OCI-LY3 (cell line): ENCODE measurements around the gene COL11A2.

ENCODE experiments used
- H2AFZ ChIP-seq: fragments of 200-600, 300-600 bp; shearing (Covaris generic); 2 replicates; pipeline ENCODE4 v1.6.0; 2014; ENCODE audit warnings: antibody characterized with exemption, low read depth, low read length
- H3K27ac ChIP-seq: fragments of 200-600, 300-600 bp; sonication (generic); 2 replicates; pipeline ENCODE4 v1.5.1; 2014; ENCODE audit warnings: mild to moderate bottlenecking, low read length, moderate library complexity, mixed read lengths
- H3K27me3 ChIP-seq: fragments of 200-600, 300-600 bp; sonication (generic); 2 replicates; pipeline ENCODE4 v1.6.1; 2014; ENCODE audit warnings: low read depth, low read length, mixed read lengths
- H3K36me3 ChIP-seq: fragments of 200-600, 300-600 bp; sonication (generic); replicated peaks from 2 replicates; pipeline ENCODE3; 2014; ENCODE audit warnings: low read depth, low read length, mixed read lengths
- H3K4me1 ChIP-seq: fragments of 300-600, 200-600 bp; sonication (generic); 2 replicates; pipeline ENCODE4 v1.6.1; 2014; ENCODE audit warnings: low read length, mixed read lengths
- H3K4me2 ChIP-seq: fragments of 200-600, 300-600 bp; sonication (generic); 2 replicates; pipeline ENCODE4 v1.6.1; 2014; ENCODE audit warnings: low read length, mixed read lengths
- H3K4me3 ChIP-seq: fragments of 300-600, 200-600 bp; sonication (generic); 2 replicates; pipeline ENCODE4 v1.5.1; 2014; ENCODE audit warnings: antibody characterized with exemption, mild to moderate bottlenecking, low read length, moderate library complexity
- H3K79me2 ChIP-seq: fragments of 300-600, 200-600 bp; shearing (Covaris generic); 2 replicates; pipeline ENCODE4 v1.6.1; 2014; ENCODE audit warnings: mild to moderate bottlenecking, low read length, mixed read lengths
- H3K9ac ChIP-seq: fragments of 300-600, 200-600 bp; shearing (Covaris generic); 2 replicates; pipeline ENCODE4 v1.6.0; 2014; ENCODE audit warnings: mild to moderate bottlenecking, low read length, moderate library complexity
- H3K9me3 ChIP-seq: fragments of 200-600, 300-600 bp; shearing (Covaris generic); 2 replicates; pipeline ENCODE4 v1.6.1; 2014; ENCODE audit warnings: low read length, mixed read lengths; ENCODE audit not compliant: insufficient read depth
- H4K20me1 ChIP-seq: fragments of 200-600, 300-600 bp; sonication (generic); 2 replicates; pipeline ENCODE4 v1.6.1; 2016; ENCODE audit warnings: low read length, mixed read lengths; ENCODE audit not compliant: insufficient read depth
- CTCF ChIP-seq: fragments of 200-600, 300-600 bp; sonication (generic); IDR thresholded peaks from 2 replicates; pipeline ENCODE4 v1.5.1; 2014; ENCODE audit warnings: antibody characterized with exemption, low read length, low read depth
- EZH2phosphoT487 ChIP-seq: fragments of 200-600 bp; shearing (Covaris generic); IDR thresholded peaks from 2 replicates; pipeline ENCODE4 v1.6.1; 2018; ENCODE audit warnings: antibody characterized with exemption, mixed run types, low read depth

Gene COL11A2

DNA sequence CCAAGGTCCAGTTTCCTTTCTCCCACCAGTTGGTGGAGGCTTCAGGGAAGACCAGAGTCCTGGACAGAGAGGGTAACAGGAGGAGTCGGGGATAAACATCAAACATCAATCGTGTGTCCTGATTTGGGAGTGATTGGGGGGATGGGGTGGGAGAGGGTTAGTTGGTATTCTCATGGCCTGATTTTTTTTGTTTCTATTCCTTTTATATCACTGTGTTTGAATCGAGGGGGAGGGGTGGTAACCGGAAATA, 11.8 kb upstream of the COL11A2 start:
- peaks cover 19% of the 10 kb centered on the region for H3K36me3 ChIP-seq
- TF ChIP-seq CTCF (no peak), EZH2phosphoT487 (no peak)
- no peaks in the 10 kb centered on the region for H3K9me3 ChIP-seq
- no peak overlapping the region for H3K27ac ChIP-seq
- no peaks in the 10 kb centered on the region for H3K27me3 ChIP-seq
- H3K9ac ChIP-seq: no peak overlapping the region
- peaks cover 24% of the 10 kb centered on the region for H3K4me1 ChIP-seq
- peak overlapping the region; percentile 99; the same call in 1 of the 2 replicates for H3K4me3 ChIP-seq
- peak overlapping the region; percentile 71 for H3K4me2 ChIP-seq
- no peaks in the 10 kb centered on the region; the same call in 1 of the 2 replicates for H4K20me1 ChIP-seq
- peaks cover 32% of the 10 kb centered on the region for H3K79me2 ChIP-seq
- no peak overlapping the region for H2AFZ ChIP-seq

- Histone ChIP-seq H3K9me3 (no peaks in the 10 kb centered on the region), H3K4me1 (peaks cover 22% of the 10 kb centered on the region), H3K36me3 (peaks cover 19% of the 10 kb centered on the region), H3K27ac (no peak overlapping the region), H3K79me2 (peaks cover 36% of the 10 kb centered on the region), H3K9ac (no peak overlapping the region), H4K20me1 (no peaks in the 10 kb centered on the region), H2AFZ (no peak overlapping the region), H3K27me3 (no peaks in the 10 kb centered on the region), H3K4me3 (peak overlapping the region; percentile 99; the same call in 1 of the 2 replicates), H3K4me2 (peak overlapping the region; percentile 71)
- TF ChIP-seq EZH2phosphoT487 (no peak), CTCF (no peak)
Measured at GRCh38 chr6:33203443-33204164, 11.3 kb upstream of the COL11A2 start.

- Histone ChIP-seq H3K36me3 (peaks cover 19% of the 10 kb centered on the region), H3K9ac (no peak overlapping the region), H3K9me3 (no peaks in the 10 kb centered on the region), H3K27ac (no peak overlapping the region), H3K4me1 (peaks cover 22% of the 10 kb centered on the region), H3K79me2 (peaks cover 36% of the 10 kb centered on the region), H2AFZ (no peak overlapping the region), H3K27me3 (no peaks in the 10 kb centered on the region), H3K4me2 (no peak overlapping the region), H4K20me1 (no peaks in the 10 kb centered on the region; the same call in 1 of the 2 replicates), H3K4me3 (no peak overlapping the region)
- TF ChIP-seq CTCF (no peak), EZH2phosphoT487 (no peak)
Measured at GRCh38 chr6:33202799-33203198, 10.5 kb upstream of the COL11A2 start.

DNA sequence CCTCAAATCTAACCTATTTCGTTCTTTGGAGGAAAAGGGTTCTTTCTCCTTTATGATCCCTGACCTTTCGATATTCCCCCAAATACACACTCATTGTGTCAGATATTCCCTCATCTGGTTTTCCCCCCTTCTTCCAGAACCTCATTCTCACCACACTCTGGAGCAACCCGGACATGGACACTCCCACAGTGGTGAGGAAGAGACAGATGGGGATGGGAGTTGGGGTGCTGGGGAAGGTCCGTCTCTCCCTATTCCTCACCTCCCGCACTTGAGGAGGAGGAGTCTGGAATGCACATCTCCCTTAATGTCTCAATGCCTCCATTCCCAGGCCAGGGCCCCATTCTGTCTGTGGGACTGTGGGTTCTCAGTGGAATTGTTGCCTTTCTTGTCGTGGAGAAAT, 9.7 kb upstream of the COL11A2 start:
- Histone ChIP-seq H3K9me3 (no peaks in the 10 kb centered on the region), H3K9ac (peak overlapping the region; percentile 98; the same call in 1 of the 2 replicates), H3K27ac (no peak overlapping the region), H3K4me3 (peak overlapping the region; percentile 97), H3K27me3 (no peaks in the 10 kb centered on the region), H3K4me2 (peak overlapping the region; percentile 100), H2AFZ (no peak overlapping the region), H3K79me2 (peaks cover 36% of the 10 kb centered on the region), H3K36me3 (peaks cover 23% of the 10 kb centered on the region), H4K20me1 (no peaks in the 10 kb centered on the region; the same call in 1 of the 2 replicates), H3K4me1 (peaks cover 22% of the 10 kb centered on the region)
- TF ChIP-seq EZH2phosphoT487 (no peak), CTCF (no peak)
